K562 (cell line): ENCODE results near the gene PIM3. TPM values are rescaled to one million over a fixed set of nuclear protein-coding genes. Genes with fewer than 3 reads are reported as not detected.

ENCODE experiments used
- ADNP ChIP-seq: fragments of 200-800 bp; sonication (Bioruptor generic); IDR thresholded peaks from 2 replicates; pipeline ENCODE4 v1.6.1; 2016; ENCODE audit warnings: missing genetic modification characterization, missing compliant biosample characterization
- CCNT2 ChIP-seq: IDR thresholded peaks from 2 replicates; pipeline ENCODE4 v1.6.1; 2011; ENCODE audit warnings: borderline replicate concordance, low read depth, mild to moderate bottlenecking, moderate library complexity, mixed read lengths, low read length; ENCODE audit not compliant: insufficient read length; ENCODE audit errors: extremely low read depth
- IRF2 ChIP-seq: sonication (generic); formaldehyde crosslinking; IDR thresholded peaks from 2 replicates; pipeline ENCODE4 v1.8.1; 2022; ENCODE audit warnings: mild to moderate bottlenecking, missing genetic modification reagents
- KLF1 ChIP-seq: fragments of 450-650 bp; IDR thresholded peaks from 2 replicates; pipeline ENCODE4 v1.6.1; 2016; ENCODE audit warnings: missing genetic modification characterization, missing compliant biosample characterization
- MAFG ChIP-seq: fragments of 450-650 bp; conservative IDR thresholded peaks from 2 replicates; pipeline ENCODE4 v1.6.1; 2016; ENCODE audit warnings: missing genetic modification characterization, missing compliant biosample characterization
- MNT ChIP-seq, 2 experiments: fragments of 450-650 bp; conservative IDR thresholded peaks; 2 replicates each; pipeline ENCODE4 v1.6.1; 2017; ENCODE audit warnings: mild to moderate bottlenecking in 2 of 2, moderate library complexity in 2 of 2
- NCOA4 ChIP-seq: fragments of 450-650 bp; IDR thresholded peaks from 2 replicates; pipeline ENCODE4 v1.6.1; 2018; ENCODE audit warnings: mild to moderate bottlenecking; ENCODE audit not compliant: partially characterized antibody
- PKNOX1 ChIP-seq: fragments of 450-650 bp; IDR thresholded peaks from 2 replicates; pipeline ENCODE4 v1.6.1; 2016
- SRSF7 ChIP-seq: fragments of 200-400 bp; formaldehyde crosslinking; optimal IDR thresholded peaks from 2 replicates; pipeline ENCODE3; 2017; ENCODE audit warnings: mild to moderate bottlenecking, low read depth, low read length
- YY1 ChIP-seq, 3 experiments: IDR thresholded peaks; 2 replicates each; pipeline ENCODE4 v1.6.1; 2011; ENCODE audit warnings: low read length in 2 of 3, mild to moderate bottlenecking in 2 of 3, moderate library complexity in 2 of 3, borderline replicate concordance in 1 of 3, control low read depth in 1 of 3, low read depth in 1 of 3; ENCODE audit not compliant: insufficient read depth in 3 of 3, insufficient replicate concordance in 2 of 3, control insufficient read depth in 1 of 3, insufficient read length in 1 of 3; ENCODE audit errors: extremely low read depth in 1 of 3
- ZNF263 ChIP-seq: sonication (generic); formaldehyde crosslinking; IDR thresholded peaks from 2 replicates; pipeline ENCODE4 v1.8.0; 2022; ENCODE audit warnings: mild to moderate bottlenecking, missing genetic modification reagents, borderline replicate concordance
- polyA plus RNA-seq, 8 experiments: library from polyadenylated mRNA; depleted of rRNA in 4 of 8; stranded (reverse) in 5 of 8; unstranded in 3 of 8; fragments of >200 nt; fragmentation: Nextera tagmentation in 2 of 8; fragmentation: Illumina TruSeq in 1 of 8; extraction: Ambion mirVana in 2 of 8; extraction: Trizol in 1 of 8; gene quantifications; 2 replicates each; pipeline versions ENCODE4 v1.2.1 to v1.2.3, GENCODE V29; 2011 to 2014; ENCODE audit warnings: inconsistent platforms in 1 of 8, missing spikeins in 1 of 8
- total RNA-seq, 7 experiments: library from RNA; depleted of rRNA in 6 of 7; stranded (reverse); fragments of >200 nt in 6 of 7; fragmentation: Illumina TruSeq in 2 of 7; extraction: Trizol in 2 of 7; gene quantifications; 2 replicates each; pipeline versions ENCODE4 v1.2.1 to v1.2.3, GENCODE V29; 2011 to 2021; ENCODE audit warnings: low replicate concordance in 1 of 7
- TF ChIP-seq, protein P1 (sequence below): sonication (generic); formaldehyde crosslinking; IDR thresholded peaks from 2 replicates; pipeline ENCODE4 v1.8.0; 2022; ENCODE audit warnings: missing genetic modification reagents, mild to moderate bottlenecking, moderate library complexity, borderline replicate concordance
- TF ChIP-seq, protein P2 (sequence below): sonication (generic); formaldehyde crosslinking; IDR thresholded peaks from 2 replicates; pipeline ENCODE4 v1.8.1; 2023; ENCODE audit warnings: mild to moderate bottlenecking, missing genetic modification reagents

The PIM3 gene
- total and polyA plus RNA-seq, 9 of the 15 experiments (the other 6 are each of a cell fraction or from before 2014, with no cell fraction given) = 0.24 to 40.5 (median 5.3) TPM

DNA sequence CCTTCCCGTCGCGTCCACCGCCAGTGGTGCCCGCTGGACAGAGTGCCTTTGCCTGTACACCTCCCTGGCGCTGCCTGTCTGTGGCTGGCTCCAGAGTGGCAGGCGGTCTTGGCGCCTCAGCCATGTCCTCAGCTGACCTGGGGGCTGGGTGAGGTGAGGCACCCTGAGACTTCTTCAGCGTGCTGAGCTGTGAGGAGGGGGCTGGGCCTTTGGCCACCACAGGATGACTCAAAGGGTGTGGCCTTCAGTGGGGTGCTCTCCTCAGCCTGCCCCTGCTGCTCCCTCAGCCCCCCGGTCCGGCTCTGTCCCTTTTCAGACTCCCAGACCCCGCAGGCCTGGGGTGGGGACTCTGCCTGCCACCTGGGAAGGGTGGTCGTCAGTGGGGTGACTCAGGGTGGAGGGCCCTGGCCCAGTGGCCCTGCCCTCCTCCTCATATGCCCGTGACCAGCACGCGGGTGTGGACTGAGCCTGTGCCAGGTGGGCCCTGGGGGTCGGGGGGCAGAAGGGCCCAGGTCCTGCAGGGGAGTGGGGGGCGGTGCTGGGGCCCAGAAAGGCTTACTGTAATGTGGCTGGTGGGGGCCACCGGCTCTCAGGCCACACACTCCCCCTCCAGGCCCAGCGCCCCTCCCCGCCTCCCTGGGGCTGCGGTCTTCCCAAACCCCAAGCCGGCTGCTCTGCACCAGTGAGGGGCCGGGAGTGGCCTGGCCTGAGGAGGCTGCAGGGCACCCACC, 26.2 kb upstream of the PIM3 start (continued):
- TF ChIP-seq ZNF263 (peak; percentile 53; the same call in 1 of the 2 replicates), YY1 (IDR thresholded peaks at IDR 0.05; ENCODE audit: borderline replicate concordance in 1 of 3, control insufficient read depth in 1 of 3, extremely low read depth in 1 of 3, insufficient read depth in 3 of 3, insufficient read length in 1 of 3, insufficient replicate concordance in 2 of 3, low read depth in 1 of 3, low read length in 2 of 3) (peak in 1 of 3 experiments; percentile 11), NCOA4 (no peak), KLF1 (tag) (peak; percentile 63; the same call in 1 of the 2 replicates), MAFG (tag) (no peak), IRF2 (CRISPR knock-in tag) (no peak), MNT (conservative IDR thresholded peaks at IDR 0.05) (no peak), PKNOX1 (no peak), SRSF7 (no peak), ADNP (tag) (no peak), CCNT2 (peak; percentile 16)
- TF ChIP-seq, protein P1, sequence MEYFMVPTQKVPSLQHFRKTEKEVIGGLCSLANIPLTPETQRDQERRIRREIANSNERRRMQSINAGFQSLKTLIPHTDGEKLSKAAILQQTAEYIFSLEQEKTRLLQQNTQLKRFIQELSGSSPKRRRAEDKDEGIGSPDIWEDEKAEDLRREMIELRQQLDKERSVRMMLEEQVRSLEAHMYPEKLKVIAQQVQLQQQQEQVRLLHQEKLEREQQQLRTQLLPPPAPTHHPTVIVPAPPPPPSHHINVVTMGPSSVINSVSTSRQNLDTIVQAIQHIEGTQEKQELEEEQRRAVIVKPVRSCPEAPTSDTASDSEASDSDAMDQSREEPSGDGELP (CRISPR knock-in tag) = peak; percentile 51; the same call in 1 of the 2 replicates
- TF ChIP-seq, protein P2, sequence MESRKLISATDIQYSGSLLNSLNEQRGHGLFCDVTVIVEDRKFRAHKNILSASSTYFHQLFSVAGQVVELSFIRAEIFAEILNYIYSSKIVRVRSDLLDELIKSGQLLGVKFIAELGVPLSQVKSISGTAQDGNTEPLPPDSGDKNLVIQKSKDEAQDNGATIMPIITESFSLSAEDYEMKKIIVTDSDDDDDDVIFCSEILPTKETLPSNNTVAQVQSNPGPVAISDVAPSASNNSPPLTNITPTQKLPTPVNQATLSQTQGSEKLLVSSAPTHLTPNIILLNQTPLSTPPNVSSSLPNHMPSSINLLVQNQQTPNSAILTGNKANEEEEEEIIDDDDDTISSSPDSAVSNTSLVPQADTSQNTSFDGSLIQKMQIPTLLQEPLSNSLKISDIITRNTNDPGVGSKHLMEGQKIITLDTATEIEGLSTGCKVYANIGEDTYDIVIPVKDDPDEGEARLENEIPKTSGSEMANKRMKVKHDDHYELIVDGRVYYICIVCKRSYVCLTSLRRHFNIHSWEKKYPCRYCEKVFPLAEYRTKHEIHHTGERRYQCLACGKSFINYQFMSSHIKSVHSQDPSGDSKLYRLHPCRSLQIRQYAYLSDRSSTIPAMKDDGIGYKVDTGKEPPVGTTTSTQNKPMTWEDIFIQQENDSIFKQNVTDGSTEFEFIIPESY = peak; percentile 65
